T-cell (primary cell): ENCODE data around the gene PRR13. TPM values are rescaled to one million over a fixed set of nuclear protein-coding genes. Genes with fewer than 3 reads are reported as not detected.
A peak's percentile ranks its signal among the peaks of the same experiment; 100 is the strongest.

Experiments
- ATAC-seq, 4 experiments: fragments of 200-7000 bp in 3 of 4; fragments of 150-1000 bp in 1 of 4; cut with Tn5 transposase; replicated peaks in 1 of 4; 1 replicate in 3 of 4; 2 replicates in 1 of 4; pipeline ENCODE4 v1.10.0; 2021; ENCODE audit warnings: moderate library complexity in 3 of 4, mild to moderate bottlenecking in 2 of 4, moderate number of reproducible peaks in 1 of 4
- CTCF ChIA-PET, 2 donors: fragments of 300-600 bp; sonication (Branson Sonifier 250); formaldehyde crosslinking; loops; one replicate each; lab custom pipeline; 2022; ENCODE audit warnings: antibody characterized with exemption in 2 of 2; lab: Charles Lee
- POLR2A ChIA-PET, 2 donors: fragments of 300-600 bp; sonication (Branson Sonifier 250); formaldehyde crosslinking; loops; one replicate each; lab custom pipeline; 2022; ENCODE audit warnings: antibody characterized with exemption in 2 of 2; lab: Charles Lee
- DNase-seq, 35 experiments: peaks; one replicate each; pipeline versions ENCODE4 v3.0.0 to v3.0.0-alpha.2; 2013 to 2023
- H3K27ac ChIP-seq: one replicate; pipeline ENCODE4 v1.5.1; 2013; ENCODE audit warnings: low read length
- H3K27me3 ChIP-seq, 2 experiments: replicated peaks in 1 of 2; 1 replicate in 1 of 2; 2 replicates in 1 of 2; pipeline versions ENCODE4 v1.6.1 to v1.7.0; 2013; ENCODE audit warnings: low read length in 1 of 2, mixed read lengths in 1 of 2; ENCODE audit not compliant: control insufficient read depth in 2 of 2, insufficient read depth in 2 of 2; ENCODE audit errors: extremely low read depth in 1 of 2
- H3K36me3 ChIP-seq, 2 donors: 1 replicate in 1 of 2; 2 replicates in 1 of 2; pipeline versions ENCODE4 v1.6.1 to v1.7.0; 2013; ENCODE audit warnings: low read length in 1 of 2; ENCODE audit not compliant: control insufficient read depth in 2 of 2, insufficient read depth in 1 of 2; ENCODE audit errors: extremely low read depth in 1 of 2
- H3K4me1 ChIP-seq, 2 experiments: 1 replicate in 1 of 2; 2 replicates in 1 of 2; pipeline versions ENCODE4 v1.6.1 to v1.7.0; 2013; ENCODE audit warnings: low read length in 2 of 2, mixed read lengths in 1 of 2; ENCODE audit not compliant: insufficient read depth in 2 of 2, control insufficient read depth in 1 of 2; ENCODE audit errors: extremely low read depth in 1 of 2
- H3K4me3 ChIP-seq, 2 donors: 1 replicate in 1 of 2; 2 replicates in 1 of 2; pipeline versions ENCODE4 v1.5.1 to v1.7.0; 2013; ENCODE audit warnings: mild to moderate bottlenecking in 2 of 2, low read length in 1 of 2, moderate library complexity in 1 of 2; ENCODE audit not compliant: control insufficient read depth in 1 of 2; ENCODE audit errors: extremely low read depth in 1 of 2
- H3K9me3 ChIP-seq: 2 replicates; pipeline ENCODE4 v1.7.0; 2013
- H3K27ac Mint-ChIP-seq, 2 donors: one replicate each; pipeline ENCODE4 v1.8.0; 2020 to 2021; ENCODE audit warnings: mild to moderate bottlenecking in 2 of 2, mixed read lengths in 2 of 2
- H3K27me3 Mint-ChIP-seq, 2 donors: one replicate each; pipeline ENCODE4 v1.8.0; 2021 to 2022; ENCODE audit warnings: mixed read lengths in 2 of 2
- H3K36me3 Mint-ChIP-seq: one replicate; pipeline ENCODE4 v1.8.0; 2021; ENCODE audit warnings: mixed read lengths
- H3K4me1 Mint-ChIP-seq, 3 donors: one replicate each; pipeline ENCODE4 v1.8.0; 2020 to 2022; ENCODE audit warnings: mixed read lengths in 3 of 3, mild to moderate bottlenecking in 1 of 3
- H3K4me3 Mint-ChIP-seq, 3 donors: one replicate each; pipeline ENCODE4 v1.8.0; 2020 to 2022; ENCODE audit warnings: mild to moderate bottlenecking in 3 of 3, mixed read lengths in 3 of 3, moderate library complexity in 3 of 3
- H3K9me3 Mint-ChIP-seq, 3 donors: one replicate each; pipeline ENCODE4 v1.8.0; 2020 to 2022; ENCODE audit warnings: mixed read lengths in 3 of 3
- WGBS: methylation state at CpG from one replicate; pipeline ENCODE4 v1.1.5; 2013; ENCODE audit warnings: missing lambda C conversion rate; ENCODE audit not compliant: insufficient coverage; 5-methylcytosine and 5-hydroxymethylcytosine counted together
- total RNA-seq, 35 experiments: library from RNA in 6 of 35; stranded (reverse) in 6 of 35; fragments of 120-200 nt in 1 of 35; gene quantifications; one replicate each; pipeline versions ENCODE4 v1.2.1 to v1.2.4 and lab custom pipeline; 2013 to 2026

PRR13 gene
- total RNA-seq, 5 donors from 2014 or later (not counting 1 experiment from before 2014, with no cell fraction given): 175 to 215 (median 187) TPM

- Histone ChIP-seq H3K36me3 (peaks cover 30 to 98% of the 10 kb centered on the region in 2 donors), H3K4me3 (no peak overlapping the region), H3K4me1 (peaks cover 0 to 10% of the 10 kb centered on the region in 2 experiments), H3K27me3 (no peaks in the 10 kb centered on the region), H3K9me3 (no peaks in the 10 kb centered on the region), H3K27ac (no peak overlapping the region)
- peaks cover 63% of the 10 kb centered on the region for H3K36me3 Mint-ChIP-seq
- WGBS: 100% methylated on average over 3 of the region's 5 CpGs
- H3K27me3 Mint-ChIP-seq: no peaks in the 10 kb centered on the region
- ATAC-seq: no peak
- no peaks in the 10 kb centered on the region for H3K9me3 Mint-ChIP-seq
- ChIA-PET CTCF (no interaction called here), POLR2A (no interaction called here)
- no peak overlapping the region for H3K4me3 Mint-ChIP-seq
- DNase-seq: no peak
- no peak overlapping the region for H3K27ac Mint-ChIP-seq
- H3K4me1 Mint-ChIP-seq: peaks cover 36 to 47% (median 37%) of the 10 kb centered on the region in 3 donors
These were observed 25.5 kb downstream of the PRR13 start for GRCh38 chr12:53467082-53467481.

- peaks cover 38 to 49% (median 45%) of the 10 kb centered on the region in 3 donors for H3K4me1 Mint-ChIP-seq
- no peak overlapping the region for H3K4me3 Mint-ChIP-seq
- DNase-seq: no peak
- Histone ChIP-seq H3K27ac (no peak overlapping the region), H3K4me1 (peaks cover 0 to 10% of the 10 kb centered on the region in 2 experiments), H3K36me3 (peaks cover 30 to 98% of the 10 kb centered on the region in 2 donors), H3K4me3 (no peak overlapping the region), H3K27me3 (no peaks in the 10 kb centered on the region), H3K9me3 (no peaks in the 10 kb centered on the region)
- ChIA-PET CTCF (interaction anchor here in 1 of 2 donors (1.0 kb wide), 1 partner anchor 33 kb away, joined by 3 read pairs; the partner anchor contains the start of gene TARBP2), POLR2A (interaction anchor here in 1 of 2 donors (0.6 to 0.7 kb wide), 2 partner anchors 9 to 29 kb away, joined by 3 read pairs; no protein-coding TSS in a partner anchor)
- ATAC-seq: no peak
- 100% methylated on average over 1 of the region's 2 CpGs for WGBS
- H3K27ac Mint-ChIP-seq: peak overlapping the region in 1 of 2 donors; percentile 34
- no peaks in the 10 kb centered on the region for H3K27me3 Mint-ChIP-seq
- no peaks in the 10 kb centered on the region for H3K9me3 Mint-ChIP-seq
- peaks cover 61% of the 10 kb centered on the region for H3K36me3 Mint-ChIP-seq
These were observed 26.3 kb downstream of the PRR13 start for GRCh38 chr12:53467880-53468279.

GRCh38 chr12:53468282-53468681, 26.7 kb downstream of the PRR13 start:
- no peaks in the 10 kb centered on the region for H3K27me3 ChIP-seq
- ATAC-seq: no peak
- H3K9me3 Mint-ChIP-seq: no peaks in the 10 kb centered on the region
- H3K27ac ChIP-seq: no peak overlapping the region
- H3K4me1 ChIP-seq: peaks cover 0 to 10% of the 10 kb centered on the region in 2 experiments
- no peaks in the 10 kb centered on the region for H3K9me3 ChIP-seq
- no peak for DNase-seq
- no peak overlapping the region for H3K27ac Mint-ChIP-seq
- peaks cover 37 to 45% (median 44%) of the 10 kb centered on the region in 3 donors for H3K4me1 Mint-ChIP-seq
- peaks cover 30 to 97% of the 10 kb centered on the region in 2 donors for H3K36me3 ChIP-seq
- H3K4me3 Mint-ChIP-seq: no peak overlapping the region
- POLR2A ChIA-PET: interaction anchor here in 1 of 2 donors (0.6 to 0.7 kb wide), 2 partner anchors 10 to 30 kb away, joined by 3 read pairs; no protein-coding TSS in a partner anchor
- WGBS: no CpG with 5 or more reads among the region's 1 CpG
- H3K4me3 ChIP-seq: no peak overlapping the region
- H3K36me3 Mint-ChIP-seq: peaks cover 58% of the 10 kb centered on the region
- H3K27me3 Mint-ChIP-seq: no peaks in the 10 kb centered on the region
- CTCF ChIA-PET: interaction anchor here in 1 of 2 donors (1.0 kb wide), 1 partner anchor 32 kb away, joined by 3 read pairs; the partner anchor contains the start of gene TARBP2

- peaks cover 23 to 97% of the 10 kb centered on the region in 2 donors for H3K36me3 ChIP-seq
- no peaks in the 10 kb centered on the region for H3K27me3 ChIP-seq
- H3K27ac ChIP-seq: no peak overlapping the region
- H3K9me3 ChIP-seq: no peaks in the 10 kb centered on the region
- ATAC-seq (no peak), DNase-seq (no peak)
- ChIA-PET POLR2A (interaction anchor here (0.6 to 1.4 kb wide), 5 partner anchors 14 to 320 kb away, joined by 4 to 10 read pairs (median 6); partner anchors contain the start of gene TARBP2 (in 1 of the 2)), CTCF (interaction anchor here (0.6 to 0.7 kb wide), 6 partner anchors 20 to 589 kb away, joined by 3 to 8 read pairs (median 5); no protein-coding TSS in a partner anchor)
- no peak overlapping the region for H3K4me3 Mint-ChIP-seq
- H3K9me3 Mint-ChIP-seq: no peaks in the 10 kb centered on the region
- H3K4me1 Mint-ChIP-seq: peaks cover 45 to 60% (median 51%) of the 10 kb centered on the region in 3 donors
- H3K27me3 Mint-ChIP-seq: no peaks in the 10 kb centered on the region
- peaks cover 58% of the 10 kb centered on the region for H3K36me3 Mint-ChIP-seq
- H3K27ac Mint-ChIP-seq: peak overlapping the region; percentile 22 to 32
- H3K4me1 ChIP-seq: peaks cover 0 to 12% of the 10 kb centered on the region in 2 experiments
- no peak overlapping the region for H3K4me3 ChIP-seq
- no CpG with 5 or more reads among the region's 1 CpG for WGBS
These were observed 30.6 kb downstream of the PRR13 start for GRCh38 chr12:53472056-53472582.

DNA sequence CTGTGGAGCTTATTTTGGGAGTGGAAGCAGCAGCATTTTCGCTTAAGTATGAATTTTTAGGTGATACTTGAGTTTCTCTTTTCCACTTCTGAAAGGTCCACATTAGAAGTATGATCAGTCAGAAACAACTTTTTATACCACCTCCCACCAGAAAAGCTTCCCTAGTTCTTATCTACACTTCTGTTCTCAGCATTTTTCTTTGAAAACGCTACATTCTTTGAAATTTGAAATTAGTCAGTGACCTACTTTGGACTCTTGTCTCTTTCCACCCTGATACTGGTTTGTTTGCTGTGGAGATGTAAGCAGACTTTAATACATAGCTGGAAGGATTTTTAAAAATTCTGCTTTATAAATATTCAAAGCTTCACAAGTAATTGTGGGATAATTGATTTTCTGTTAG, 32.5 kb downstream of the PRR13 start:
- peak overlapping the region; percentile 30 for H3K27ac ChIP-seq
- H3K27ac Mint-ChIP-seq: peak overlapping the region; percentile 86 to 91
- H3K4me1 ChIP-seq: peaks cover 0 to 12% of the 10 kb centered on the region in 2 experiments
- no peaks in the 10 kb centered on the region for H3K27me3 ChIP-seq
- ATAC-seq: no peak
- ChIA-PET CTCF (interaction anchor here in 1 of 2 donors (0.6 to 3.2 kb wide), 6 partner anchors 10 to 284 kb away, joined by 3 to 7 read pairs (median 4); no protein-coding TSS in a partner anchor), POLR2A (interaction anchor here in 1 of 2 donors (0.9 to 1.0 kb wide), 2 partner anchors 10 to 20 kb away, joined by 3 read pairs; no protein-coding TSS in a partner anchor)
- no CpG with 5 or more reads among the region's 2 CpGs for WGBS
- peak overlapping the region in 2 of 3 donors; percentile 1 to 26 for H3K4me3 Mint-ChIP-seq
- peaks cover 48 to 52% (median 50%) of the 10 kb centered on the region in 3 donors for H3K4me1 Mint-ChIP-seq
- peaks cover 47% of the 10 kb centered on the region for H3K36me3 Mint-ChIP-seq
- H3K27me3 Mint-ChIP-seq: no peaks in the 10 kb centered on the region
- no peak overlapping the region for H3K4me3 ChIP-seq
- peaks cover 12 to 97% of the 10 kb centered on the region in 2 donors for H3K36me3 ChIP-seq
- no peaks in the 10 kb centered on the region for H3K9me3 Mint-ChIP-seq
- H3K9me3 ChIP-seq: no peaks in the 10 kb centered on the region
- no peak for DNase-seq

DNA sequence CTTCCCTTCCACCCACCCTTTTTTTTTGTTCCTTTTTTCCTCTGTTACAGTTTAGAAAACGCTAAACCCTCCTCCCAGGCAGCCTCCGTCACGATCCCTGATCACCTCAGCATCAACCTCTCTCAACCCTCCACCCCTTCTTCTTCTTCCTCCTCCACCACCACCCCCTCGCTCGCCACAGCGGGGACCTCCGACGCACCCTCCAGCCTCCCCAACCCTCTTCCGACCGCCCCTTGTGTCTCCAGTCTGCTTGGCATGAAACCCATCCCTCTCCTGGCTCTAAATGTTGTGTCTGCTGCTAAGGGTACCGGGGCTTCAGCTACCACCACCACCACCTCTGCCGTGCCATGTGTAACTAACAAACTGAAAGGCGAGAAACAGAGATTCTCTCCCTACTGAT, 33.3 kb downstream of the PRR13 start:
- peaks cover 54% of the 10 kb centered on the region for H3K36me3 Mint-ChIP-seq
- Histone ChIP-seq H3K36me3 (peaks cover 12 to 95% of the 10 kb centered on the region in 2 donors), H3K4me1 (peaks cover 0 to 12% of the 10 kb centered on the region in 2 experiments), H3K27me3 (no peaks in the 10 kb centered on the region), H3K9me3 (no peaks in the 10 kb centered on the region), H3K4me3 (no peak overlapping the region), H3K27ac (peak overlapping the region; percentile 30)
- H3K9me3 Mint-ChIP-seq: no peaks in the 10 kb centered on the region
- ChIA-PET POLR2A (interaction anchor here in 1 of 2 donors (0.6 to 1.3 kb wide), 4 partner anchors 20 to 571 kb away, joined by 3 to 7 read pairs (median 4); partner anchors contain the start of gene TARBP2), CTCF (interaction anchor here (0.6 to 3.2 kb wide), 7 partner anchors 11 to 1053 kb away, joined by 3 to 7 read pairs (median 3); no protein-coding TSS in a partner anchor)
- peak in 2 of 4 experiments; percentile 34 to 44 for ATAC-seq
- H3K27ac Mint-ChIP-seq: peak overlapping the region; percentile 86 to 91
- 45% methylated on average over 10 of the region's 13 CpGs for WGBS
- no peak for DNase-seq
- peak overlapping the region in 2 of 3 donors; percentile 21 to 26 for H3K4me3 Mint-ChIP-seq
- H3K27me3 Mint-ChIP-seq: no peaks in the 10 kb centered on the region
- H3K4me1 Mint-ChIP-seq: peaks cover 48 to 52% (median 51%) of the 10 kb centered on the region in 3 donors
